ENCODE measurements around the gene AMY1A.
"Not testable (repeated sequence)": the region's sequence is repeated elsewhere in the genome, so short reads cannot be mapped to it uniquely, and the experiment has no call there.

The AMY1A gene

GRCh38 chr1:103655460-103655859, at the start of gene AMY1A:
Gene AMY1A (plus strand): TSS chr1:103655760. CDS start chr1:103656331, 571 bp downstream.
- not testable (repeated sequence) for DNase-seq (ENCODE audit: low read depth in 2 of 2)

DNA sequence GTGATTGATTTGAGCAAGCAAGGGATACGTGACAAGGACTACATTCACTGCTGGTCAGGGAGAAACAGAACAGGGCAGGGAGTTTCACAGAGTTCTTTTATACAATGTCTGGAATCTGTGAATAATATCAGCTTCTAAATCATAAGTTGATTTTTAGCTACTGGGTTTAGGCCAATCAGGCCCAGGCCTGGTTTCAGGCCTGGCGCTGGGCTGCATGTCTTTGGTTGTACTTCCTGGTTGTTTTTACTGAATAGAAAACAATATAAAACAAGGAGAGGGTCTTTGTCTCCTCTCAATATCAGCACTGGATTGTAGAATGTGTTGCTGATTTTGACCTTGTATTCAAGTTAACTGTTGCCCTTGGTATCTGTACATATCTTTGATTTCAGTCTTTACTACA, 39.2 kb upstream of the AMY1A start:
- DNase-seq (ENCODE audit: low read depth in 2 of 2): no peak

DNA sequence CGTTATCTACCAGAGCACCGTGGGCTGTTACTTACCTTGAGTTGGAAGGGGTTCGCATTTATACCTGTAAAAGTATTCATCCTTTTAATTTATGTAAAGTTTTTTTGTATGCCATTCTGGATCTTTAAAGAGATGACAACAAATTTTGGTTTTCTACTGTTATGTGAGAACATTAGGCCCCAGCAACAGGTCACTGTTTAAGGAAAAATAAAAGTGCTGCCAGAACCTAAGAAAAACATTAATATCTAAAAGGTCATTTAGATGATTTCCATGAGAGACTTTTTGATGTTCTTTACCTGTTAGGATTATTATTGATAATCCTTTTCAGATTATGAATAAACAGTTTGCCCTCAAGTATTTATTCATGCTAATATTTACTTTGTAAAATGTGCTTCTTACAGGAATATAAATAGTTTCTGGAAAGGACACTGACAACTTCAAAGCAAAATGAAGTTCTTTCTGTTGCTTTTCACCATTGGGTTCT, 38.5 kb upstream of the AMY1A start, which contains the start of gene AMY2A:
Gene AMY2A, plus strand, starts transcription at position 434 of the 484 bp plus-strand sequence. Its CDS starts 14 bp downstream, at position 448.
- DNase-seq (ENCODE audit: low read depth in 2 of 2): not testable (repeated sequence)

DNA sequence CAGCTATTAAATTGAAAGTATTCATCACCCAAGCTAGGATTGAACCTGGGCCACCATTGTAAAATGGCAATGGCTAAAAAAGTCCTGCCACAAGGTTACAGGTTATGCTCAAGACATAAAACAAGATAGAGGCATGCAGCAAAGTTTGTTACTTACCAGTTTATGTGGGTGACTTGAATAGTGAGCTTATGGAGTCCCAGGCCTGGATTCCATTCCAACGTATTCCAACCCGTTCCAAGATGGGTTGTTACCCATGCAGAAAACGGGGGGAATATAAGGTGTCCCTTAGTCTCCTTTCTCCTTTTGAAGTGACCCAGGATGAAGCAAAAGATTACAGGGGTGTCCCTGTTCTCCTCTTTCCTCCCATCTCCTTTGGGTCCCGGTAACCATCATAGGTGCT, 28.1 kb upstream of the AMY1A start:
- DNase-seq (ENCODE audit: low read depth in 2 of 2): not testable (repeated sequence)

GRCh38 chr1:103641194-103641593, 14.4 kb upstream of the AMY1A start:
- DNase-seq (ENCODE audit: low read depth in 2 of 2): not testable (repeated sequence)

GRCh38 chr1:103643908-103644307, 11.7 kb upstream of the AMY1A start:
- DNase-seq (ENCODE audit: low read depth in 2 of 2): not testable (repeated sequence)

DNA sequence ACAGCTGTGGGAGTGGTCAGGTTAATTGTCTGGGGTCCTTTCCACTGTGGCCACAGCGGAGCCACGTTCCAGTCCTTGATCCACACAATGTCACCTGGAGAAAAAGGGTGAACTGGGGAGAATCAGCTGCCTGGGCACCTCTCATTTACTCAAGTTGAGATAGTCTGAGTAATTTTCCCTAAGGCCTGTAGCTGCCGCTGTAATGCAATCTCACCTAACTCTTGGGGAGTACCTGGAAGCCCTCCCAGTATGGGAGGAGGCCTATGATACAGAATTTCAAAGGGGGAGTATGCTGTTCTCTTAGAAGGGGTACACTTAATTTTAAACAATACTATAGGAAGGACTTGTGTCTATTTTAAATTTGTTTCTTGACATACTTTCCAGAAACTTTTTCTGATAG, 5.3 kb upstream of the AMY1A start:
- DNase-seq (ENCODE audit: low read depth in 2 of 2): not testable (repeated sequence)

DNA sequence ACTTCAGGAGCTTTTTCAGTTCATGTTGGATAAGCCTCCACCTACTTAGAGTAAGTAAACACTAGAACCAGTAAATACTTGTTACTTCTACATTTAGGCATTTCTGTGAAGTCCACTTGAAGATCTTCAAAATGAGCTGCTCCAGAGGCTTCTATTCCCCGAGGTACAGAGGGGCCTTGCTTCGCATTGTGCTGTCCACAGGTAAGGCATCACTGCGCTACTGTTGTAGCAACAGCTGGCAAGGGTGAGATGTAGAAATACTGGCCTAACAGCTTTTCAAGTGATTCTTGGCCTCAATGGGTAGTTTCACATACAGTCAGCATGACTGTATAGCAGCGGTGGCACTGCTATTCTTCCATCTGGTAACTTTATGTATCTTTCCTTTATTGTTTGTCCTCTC, 4.7 kb upstream of the AMY1A start:
- not testable (repeated sequence) for DNase-seq (ENCODE audit: low read depth in 2 of 2)

DNA sequence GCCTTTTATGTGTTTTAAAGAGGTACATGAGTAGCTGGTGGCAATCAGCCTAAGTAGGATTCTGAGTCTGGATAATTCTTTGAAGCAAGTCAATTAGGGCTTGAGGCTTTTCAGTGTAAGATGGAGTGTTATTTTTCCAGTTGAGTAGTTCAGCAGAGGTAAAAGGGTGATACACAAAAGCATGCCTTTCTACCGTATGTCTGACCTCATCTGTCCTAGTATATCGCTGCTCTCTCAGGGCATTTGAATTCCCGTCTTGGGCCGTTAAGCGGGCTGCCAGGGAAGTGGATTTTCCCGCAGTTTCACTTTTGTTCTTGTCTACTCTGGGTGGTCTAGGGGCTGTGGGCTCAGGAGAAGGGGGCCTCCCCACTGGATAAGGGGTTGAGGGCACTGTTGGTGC, 1.4 kb upstream of the AMY1A start:
- DNase-seq (ENCODE audit: low read depth in 2 of 2): not testable (repeated sequence)

- not testable (repeated sequence) for DNase-seq (ENCODE audit: low read depth in 2 of 2)
Observed at GRCh38 chr1:103676335-103676734, 20.8 kb downstream of the AMY1A start.

GRCh38 chr1:103696110-103696509, 40.5 kb downstream of the AMY1A start, which contains the start of gene AMY1B:
Gene AMY1B (minus strand): TSS chr1:103696210. CDS start chr1:103695639, 571 bp downstream.
- DNase-seq (ENCODE audit: low read depth in 2 of 2): not testable (repeated sequence)

DNA sequence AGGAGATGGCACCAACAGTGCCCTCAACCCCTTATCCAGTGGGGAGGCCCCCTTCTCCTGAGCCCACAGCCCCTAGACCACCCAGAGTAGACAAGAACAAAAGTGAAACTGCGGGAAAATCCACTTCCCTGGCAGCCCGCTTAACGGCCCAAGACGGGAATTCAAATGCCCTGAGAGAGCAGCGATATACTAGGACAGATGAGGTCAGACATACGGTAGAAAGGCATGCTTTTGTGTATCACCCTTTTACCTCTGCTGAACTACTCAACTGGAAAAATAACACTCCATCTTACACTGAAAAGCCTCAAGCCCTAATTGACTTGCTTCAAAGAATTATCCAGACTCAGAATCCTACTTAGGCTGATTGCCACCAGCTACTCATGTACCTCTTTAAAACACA, 41.9 kb downstream of the AMY1A start:
- DNase-seq (ENCODE audit: low read depth in 2 of 2): not testable (repeated sequence)

GRCh38 chr1:103700669-103701068, 45.1 kb downstream of the AMY1A start:
- DNase-seq (ENCODE audit: low read depth in 2 of 2): not testable (repeated sequence)

- not testable (repeated sequence) for DNase-seq (ENCODE audit: low read depth in 2 of 2)
Observed at GRCh38 chr1:103701256-103701655, 45.7 kb downstream of the AMY1A start.

- DNase-seq (ENCODE audit: low read depth in 2 of 2): not testable (repeated sequence)
Observed at GRCh38 chr1:103707670-103708069, 52.1 kb downstream of the AMY1A start.

GRCh38 chr1:103710381-103710780, 54.8 kb downstream of the AMY1A start:
- DNase-seq (ENCODE audit: low read depth in 2 of 2): not testable (repeated sequence)
